Caco-2 (cell line): ENCODE measurements around the gene PHLDB1. TPM values are rescaled to one million over a fixed set of nuclear protein-coding genes. Genes with fewer than 3 reads are reported as not detected.
"Not testable (repeated sequence)": the region's sequence is repeated elsewhere in the genome, so short reads cannot be mapped to it uniquely, and the experiment has no call there.

Source experiments
- BruUV-seq: library from RNA; stranded (reverse); fragments of 400-500 nt; replicated peaks from 2 replicates; lab custom pipeline; 2021; lab: Mats Ljungman, UMichigan
- CTCF ChIA-PET: fragments of 300-600 bp; sonication (Branson Sonifier 250); formaldehyde crosslinking; loops from one replicate; lab custom pipeline; 2022; ENCODE audit warnings: antibody characterized with exemption; lab: Charles Lee
- POLR2A ChIA-PET: fragments of 300-600 bp; sonication (Branson Sonifier 250); formaldehyde crosslinking; loops from one replicate; lab custom pipeline; 2022; ENCODE audit warnings: antibody characterized with exemption; lab: Charles Lee
- DNase-seq, 2 experiments: peaks; one replicate each; pipeline versions ENCODE4 v3.0.0 to v3.0.0-alpha.2; 2020 to 2022
- H3K27me3 ChIP-seq: replicated peaks from 2 replicates; pipeline ENCODE4 v1.6.0; 2011; ENCODE audit warnings: low read length; ENCODE audit not compliant: control insufficient read depth, insufficient read depth
- H3K36me3 ChIP-seq: 2 replicates; pipeline ENCODE4 v1.5.1; 2011; ENCODE audit warnings: low read length; ENCODE audit not compliant: control insufficient read depth, insufficient read depth
- H3K4me1 ChIP-seq: fragments of 250-450 bp; sonication (Bioruptor Pico); 2 replicates; pipeline ENCODE4 v1.5.1; 2020; ENCODE audit warnings: mild to moderate bottlenecking
- H3K4me3 ChIP-seq: 2 replicates; pipeline ENCODE4 v1.5.1; 2011; ENCODE audit warnings: low read depth, mild to moderate bottlenecking, control low read depth, low read length
- H3K9me3 ChIP-seq: fragments of 250-450 bp; sonication (Bioruptor Pico); 2 replicates; pipeline ENCODE4 v1.5.1; 2020; ENCODE audit warnings: mild to moderate bottlenecking, moderate library complexity
- H3K27ac Mint-ChIP-seq: one replicate; pipeline ENCODE4 v1.8.0; 2022; ENCODE audit warnings: mixed read lengths; ENCODE audit not compliant: unreplicated experiment
- H3K27me3 Mint-ChIP-seq: one replicate; pipeline ENCODE4 v1.8.0; 2022; ENCODE audit warnings: mixed read lengths; ENCODE audit not compliant: insufficient read depth, unreplicated experiment
- H3K36me3 Mint-ChIP-seq: one replicate; pipeline ENCODE4 v1.8.0; 2022; ENCODE audit warnings: mild to moderate bottlenecking, mixed read lengths; ENCODE audit not compliant: insufficient read depth, unreplicated experiment
- H3K4me1 Mint-ChIP-seq: one replicate; pipeline ENCODE4 v1.8.0; 2022; ENCODE audit warnings: low read depth, mixed read lengths; ENCODE audit not compliant: unreplicated experiment
- H3K4me3 Mint-ChIP-seq: one replicate; pipeline ENCODE4 v1.8.0; 2022; ENCODE audit warnings: mild to moderate bottlenecking, moderate library complexity, mixed read lengths; ENCODE audit not compliant: unreplicated experiment
- H3K9me3 Mint-ChIP-seq: one replicate; pipeline ENCODE4 v1.8.0; 2022; ENCODE audit warnings: mixed read lengths; ENCODE audit not compliant: unreplicated experiment
- intact Hi-C: fragments of 100-400 bp; cut with micrococcal nuclease; formaldehyde crosslinking; loops from one replicate; pipeline ENCODE4 v1.10.0; 2022; ENCODE audit not compliant: unreplicated experiment
- total RNA-seq: library from RNA; stranded (reverse); gene quantifications from 2 replicates; pipeline ENCODE4 v1.2.3, GENCODE V29; 2022
- TF ChIP-seq, protein P1 (sequence below), 2 experiments: fragments of 200-600 bp in 1 of 2; IDR thresholded peaks; 1 replicate in 1 of 2; 2 replicates in 1 of 2; pipeline versions ENCODE4 v1.5.1 to v1.8.0; 2011 to 2022; ENCODE audit warnings: antibody characterized with exemption in 1 of 2, control low read depth in 1 of 2, inconsistent platforms in 1 of 2, low read depth in 1 of 2, low read length in 1 of 2, mild to moderate bottlenecking in 1 of 2, moderate library complexity in 1 of 2; ENCODE audit not compliant: insufficient read depth in 1 of 2, severe bottlenecking in 1 of 2, unreplicated experiment in 1 of 2

Gene PHLDB1
- total RNA-seq, 1 experiment from 2014 or later = 72.1 TPM

DNA sequence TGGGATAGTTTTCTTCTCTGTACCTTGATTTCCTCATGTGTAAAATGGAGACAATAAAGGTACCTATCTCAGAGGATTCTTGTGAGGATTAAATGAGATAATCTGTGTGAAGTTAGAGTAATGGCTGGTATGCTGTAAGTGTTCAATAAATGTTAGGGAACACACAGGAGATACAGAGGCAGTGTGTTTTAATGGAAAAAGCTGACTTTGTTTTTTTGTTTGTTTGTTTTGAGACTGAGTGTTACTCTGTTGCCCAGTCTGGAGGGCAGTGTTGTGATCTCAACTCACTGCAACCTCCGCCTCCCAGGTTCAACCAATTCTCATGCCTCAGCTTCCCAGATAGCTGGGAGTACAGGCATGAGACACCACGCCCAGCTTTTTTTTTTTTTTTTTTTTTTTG, 37.7 kb upstream of the PHLDB1 start:
- Histone ChIP-seq H3K27me3 (no peaks in the 10 kb centered on the region), H3K9me3 (no peaks in the 10 kb centered on the region), H3K36me3 (no peaks in the 10 kb centered on the region), H3K4me1 (peaks cover 18% of the 10 kb centered on the region; the same call in 1 of the 2 replicates), H3K4me3 (no peak overlapping the region)
- Mint-ChIP-seq H3K4me3 (no peak overlapping the region), H3K36me3 (peaks cover 12% of the 10 kb centered on the region), H3K4me1 (peaks cover 17% of the 10 kb centered on the region), H3K9me3 (no peaks in the 10 kb centered on the region), H3K27me3 (no peaks in the 10 kb centered on the region), H3K27ac (no peak overlapping the region)
- ChIA-PET POLR2A (interaction anchor here (0.6 kb wide), 1 partner anchor 426 kb away, joined by 3 read pairs; no protein-coding TSS in a partner anchor), CTCF (interaction anchor here (0.6 to 0.7 kb wide), 3 partner anchors 24 to 390 kb away, joined by 3 to 7 read pairs (median 3); no protein-coding TSS in a partner anchor)
- TF ChIP-seq, protein P1, sequence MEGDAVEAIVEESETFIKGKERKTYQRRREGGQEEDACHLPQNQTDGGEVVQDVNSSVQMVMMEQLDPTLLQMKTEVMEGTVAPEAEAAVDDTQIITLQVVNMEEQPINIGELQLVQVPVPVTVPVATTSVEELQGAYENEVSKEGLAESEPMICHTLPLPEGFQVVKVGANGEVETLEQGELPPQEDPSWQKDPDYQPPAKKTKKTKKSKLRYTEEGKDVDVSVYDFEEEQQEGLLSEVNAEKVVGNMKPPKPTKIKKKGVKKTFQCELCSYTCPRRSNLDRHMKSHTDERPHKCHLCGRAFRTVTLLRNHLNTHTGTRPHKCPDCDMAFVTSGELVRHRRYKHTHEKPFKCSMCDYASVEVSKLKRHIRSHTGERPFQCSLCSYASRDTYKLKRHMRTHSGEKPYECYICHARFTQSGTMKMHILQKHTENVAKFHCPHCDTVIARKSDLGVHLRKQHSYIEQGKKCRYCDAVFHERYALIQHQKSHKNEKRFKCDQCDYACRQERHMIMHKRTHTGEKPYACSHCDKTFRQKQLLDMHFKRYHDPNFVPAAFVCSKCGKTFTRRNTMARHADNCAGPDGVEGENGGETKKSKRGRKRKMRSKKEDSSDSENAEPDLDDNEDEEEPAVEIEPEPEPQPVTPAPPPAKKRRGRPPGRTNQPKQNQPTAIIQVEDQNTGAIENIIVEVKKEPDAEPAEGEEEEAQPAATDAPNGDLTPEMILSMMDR (IDR thresholded peaks at IDR 0.05; ENCODE audit: insufficient read depth in 1 of 2, low read depth in 1 of 2, low read length in 1 of 2, severe bottlenecking in 1 of 2, unreplicated experiment in 1 of 2) = no peak
- intact Hi-C loops = loop anchor here (5.0 to 10.0 kb wide), 2 partner anchors 55 to 167 kb away; partner anchors contain the start of gene ATP5MG
- BruUV-seq = no TSS peak
- no peak for DNase-seq

DNA sequence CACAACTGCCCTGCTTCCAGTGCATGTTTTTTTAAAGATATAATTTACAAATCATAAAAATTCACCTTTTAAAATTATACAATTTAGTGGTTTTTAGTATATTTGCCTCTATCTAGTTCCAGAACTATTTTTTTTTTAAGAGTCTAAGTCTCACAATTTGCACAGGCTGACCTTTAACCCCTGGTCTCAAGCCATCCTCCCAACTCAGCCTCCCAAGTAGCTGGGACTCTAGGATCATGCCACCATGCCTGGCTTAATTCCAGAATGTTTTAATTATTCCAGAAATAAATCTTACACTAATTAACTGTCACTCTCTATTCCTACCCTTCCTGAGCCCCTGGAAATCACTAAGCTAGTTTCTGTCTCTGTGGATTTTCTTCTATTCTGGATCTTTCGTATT, 36.6 kb upstream of the PHLDB1 start:
- CTCF ChIA-PET = no interaction called here
- no peaks in the 10 kb centered on the region for H3K27me3 Mint-ChIP-seq
- Histone ChIP-seq H3K36me3 (no peaks in the 10 kb centered on the region), H3K9me3 (no peaks in the 10 kb centered on the region), H3K4me3 (no peak overlapping the region), H3K4me1 (peaks cover 18% of the 10 kb centered on the region; the same call in 1 of the 2 replicates), H3K27me3 (no peaks in the 10 kb centered on the region)
- H3K4me3 Mint-ChIP-seq = no peak overlapping the region
- intact Hi-C loops = no loop called here
- TF ChIP-seq, protein P1 (IDR thresholded peaks at IDR 0.05; ENCODE audit: insufficient read depth in 1 of 2, low read depth in 1 of 2, low read length in 1 of 2, severe bottlenecking in 1 of 2, unreplicated experiment in 1 of 2) = no peak
- POLR2A ChIA-PET = no interaction called here
- no peaks in the 10 kb centered on the region for H3K9me3 Mint-ChIP-seq
- DNase-seq = no peak
- no TSS peak for BruUV-seq
- no peak overlapping the region for H3K27ac Mint-ChIP-seq
- H3K36me3 Mint-ChIP-seq = peaks cover 23% of the 10 kb centered on the region
- H3K4me1 Mint-ChIP-seq = peaks cover 12% of the 10 kb centered on the region

DNA sequence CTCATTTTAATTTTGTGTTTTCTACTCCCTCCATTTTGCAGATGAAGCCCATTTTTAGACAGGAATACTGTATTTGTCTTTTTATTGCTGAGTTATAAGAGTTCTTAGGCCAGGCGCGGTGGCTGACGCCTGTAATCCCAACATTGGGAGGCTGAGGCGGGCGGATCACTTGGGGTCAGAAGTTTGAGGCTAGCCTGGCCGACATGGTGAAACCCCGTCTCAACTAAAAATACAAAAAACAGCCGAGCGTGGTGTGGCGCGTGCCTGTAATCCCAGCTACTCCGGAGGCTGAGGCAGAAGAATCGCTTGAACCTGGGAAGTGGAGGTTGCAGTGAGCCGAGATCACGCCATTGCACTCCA, 35.7 kb upstream of the PHLDB1 start:
- H3K4me1 Mint-ChIP-seq = peaks cover 12% of the 10 kb centered on the region
- intact Hi-C loops, H3K9me3 Mint-ChIP-seq, H3K36me3 ChIP-seq, H3K27me3 Mint-ChIP-seq, H3K27me3 ChIP-seq, H3K9me3 ChIP-seq: not testable (repeated sequence)
- Histone ChIP-seq H3K4me3 (peak overlapping the region; percentile 87), H3K4me1 (peaks cover 18% of the 10 kb centered on the region; the same call in 1 of the 2 replicates)
- ChIA-PET POLR2A (interaction anchor here (0.6 kb wide), 1 partner anchor 468 kb away, joined by 5 read pairs; no protein-coding TSS in a partner anchor), CTCF (interaction anchor here (0.7 to 2.5 kb wide), 4 partner anchors 50 to 96 kb away, joined by 3 to 9 read pairs (median 6); no protein-coding TSS in a partner anchor)
- H3K27ac Mint-ChIP-seq = peak overlapping the region; percentile 72
- peak overlapping the region; percentile 80 for H3K4me3 Mint-ChIP-seq
- DNase-seq = peak in 1 of 2 experiments; percentile 29
- TSS peak; percentile 82 for BruUV-seq
- H3K36me3 Mint-ChIP-seq = peaks cover 32% of the 10 kb centered on the region
